A549 (cell line): ENCODE data around the gene PCDHA1. TPM values are rescaled to one million over a fixed set of nuclear protein-coding genes. Genes with fewer than 3 reads are reported as not detected.
A peak's percentile ranks its signal among the peaks of the same experiment; 100 is the strongest.

Experiments
- ATAC-seq, 2 experiments: fragments of 200-7000 bp in 1 of 2; fragments of >200 bp in 1 of 2; cut with Nextera tagmentation in 1 of 2; cut with Tn5 transposase in 1 of 2; 3 replicates each; pipeline versions ENCODE4 v1.8.0 to v1.9.1; 2018 to 2020; ENCODE audit warnings: mild to moderate bottlenecking in 1 of 2, moderate library complexity in 1 of 2
- CTCF ChIA-PET: fragments of 300-600 bp; sonication (Branson Sonifier 250); formaldehyde crosslinking; extraction: SDS; loops from one replicate; lab custom pipeline; 2021; ENCODE audit warnings: antibody characterized with exemption, inconsistent platforms; lab: Yijun Ruan, JAX
- POLR2A ChIA-PET: fragments of 350-600 bp; formaldehyde crosslinking; extraction: SDS; loops from one replicate; lab custom pipeline; 2021; ENCODE audit warnings: antibody characterized with exemption, inconsistent platforms; lab: Yijun Ruan, JAX
- DNase-seq, 2 experiments: peaks; one replicate each; pipeline versions ENCODE4 v3.0.0 to v3.0.0-alpha.2; 2011 to 2016; ENCODE audit warnings: low read depth in 1 of 2, low spot score in 1 of 2
- FAIRE-seq: peaks from 2 replicates; lab custom pipeline; 2011; peaks lifted over from hg19 to GRCh38; lab: Jason Lieb, UNC
- H3K27ac ChIP-seq, 2 experiments: fragments of >200 bp; sonication (Bioruptor Twin); formaldehyde crosslinking; 3 replicates each; pipeline ENCODE4 v1.5.1; 2016 to 2017
- H3K4me1 ChIP-seq: fragments of >200 bp; sonication (Bioruptor Twin); formaldehyde crosslinking; 3 replicates; pipeline ENCODE4 v1.6.1; 2016
- H3K4me2 ChIP-seq: fragments of >200 bp; sonication (Bioruptor Twin); formaldehyde crosslinking; 3 replicates; pipeline ENCODE4 v1.6.1; 2016
- H3K4me3 ChIP-seq: fragments of >200 bp; sonication (Bioruptor Twin); formaldehyde crosslinking; 3 replicates; pipeline ENCODE4 v1.5.1; 2016
- H3K9me3 ChIP-seq: fragments of >200 bp; sonication (Bioruptor Twin); formaldehyde crosslinking; 3 replicates; pipeline ENCODE4 v1.6.1; 2016
- BHLHE40 ChIP-seq: IDR thresholded peaks from 2 replicates; pipeline ENCODE4 v1.6.1; 2012; ENCODE audit warnings: low read depth, low read length, inconsistent platforms
- CEBPB ChIP-seq, 2 experiments: fragments of >200 bp in 1 of 2; sonication (Bioruptor Twin) in 1 of 2; formaldehyde crosslinking in 1 of 2; IDR thresholded peaks; 2 replicates each; pipeline ENCODE4 v1.6.1; 2012 to 2016
- CHD2 ChIP-seq: fragments of 150-350 bp; IDR thresholded peaks from 2 replicates; pipeline ENCODE4 v1.6.1; 2014; ENCODE audit warnings: low read length; ENCODE audit not compliant: partially characterized antibody
- CHD4 ChIP-seq: fragments of 200-600 bp; sonication (generic); IDR thresholded peaks from 2 replicates; pipeline ENCODE4 v1.6.1; 2016; ENCODE audit warnings: antibody characterized with exemption, mild to moderate bottlenecking, borderline replicate concordance
- EHMT2 ChIP-seq: fragments of 200-600 bp; sonication (generic); IDR thresholded peaks from 2 replicates; pipeline ENCODE4 v1.6.1; 2016; ENCODE audit warnings: antibody characterized with exemption, low read depth, mild to moderate bottlenecking, moderate library complexity
- FOSB ChIP-seq: fragments of 250-450 bp; sonication (Bioruptor Pico); IDR thresholded peaks from 2 replicates; pipeline ENCODE4 v1.5.0; 2020; ENCODE audit warnings: mild to moderate bottlenecking, moderate library complexity
- FOXS1 ChIP-seq: fragments of 250-450 bp; sonication (Bioruptor Pico); IDR thresholded peaks from 2 replicates; pipeline ENCODE4 v1.5.0; 2020; ENCODE audit warnings: mild to moderate bottlenecking, moderate library complexity
- HEYL ChIP-seq: fragments of 250-450 bp; sonication (Bioruptor Pico); IDR thresholded peaks from 2 replicates; pipeline ENCODE4 v1.8.0; 2021; ENCODE audit warnings: mild to moderate bottlenecking, moderate library complexity
- HOXA7 ChIP-seq: fragments of 250-450 bp; sonication (Bioruptor Pico); IDR thresholded peaks from 2 replicates; pipeline ENCODE4 v1.5.0; 2020; ENCODE audit warnings: mild to moderate bottlenecking, moderate library complexity
- HOXB5 ChIP-seq: fragments of 250-450 bp; sonication (Bioruptor Pico); IDR thresholded peaks from 2 replicates; pipeline ENCODE4 v1.5.0; 2020; ENCODE audit warnings: mild to moderate bottlenecking, moderate library complexity
- JUNB ChIP-seq: fragments of >200 bp; sonication (Bioruptor Twin); formaldehyde crosslinking; IDR thresholded peaks from 2 replicates; pipeline ENCODE4 v1.6.1; 2016
- KDM5A ChIP-seq: fragments of 200-600 bp; sonication (generic); IDR thresholded peaks from 2 replicates; pipeline ENCODE4 v1.6.1; 2016; ENCODE audit warnings: antibody characterized with exemption, mild to moderate bottlenecking
- MAFK ChIP-seq: fragments of 450-650 bp; IDR thresholded peaks from 2 replicates; pipeline ENCODE4 v1.6.1; 2014; ENCODE audit not compliant: partially characterized antibody
- MAZ ChIP-seq: fragments of 150-350 bp; IDR thresholded peaks from 2 replicates; pipeline ENCODE4 v1.6.1; 2014; ENCODE audit warnings: antibody characterized with exemption, low read depth, low read length, borderline replicate concordance
- NR3C1 ChIP-seq: fragments of >200 bp; sonication (Bioruptor Twin); formaldehyde crosslinking; IDR thresholded peaks from 3 replicates; pipeline ENCODE4 v1.6.1; 2017
- PHF8 ChIP-seq: fragments of 200-600 bp; sonication (generic); IDR thresholded peaks from 2 replicates; pipeline ENCODE4 v1.6.1; 2016; ENCODE audit warnings: low read depth, mild to moderate bottlenecking, antibody characterized with exemption, moderate library complexity, borderline replicate concordance
- POLR2A ChIP-seq: IDR thresholded peaks from 2 replicates; pipeline ENCODE4 v1.6.1; 2012; ENCODE audit warnings: mild to moderate bottlenecking, low read length
- RAD21 ChIP-seq, 2 experiments: fragments of >200 bp in 1 of 2; sonication (Bioruptor Twin) in 1 of 2; formaldehyde crosslinking in 1 of 2; IDR thresholded peaks in 1 of 2; conservative IDR thresholded peaks in 1 of 2; 2 replicates in 1 of 2; 3 replicates in 1 of 2; pipeline ENCODE4 v1.6.1; 2012 to 2018; ENCODE audit warnings: inconsistent platforms in 1 of 2
- RARB ChIP-seq: fragments of 250-450 bp; sonication (Bioruptor Pico); IDR thresholded peaks from 2 replicates; pipeline ENCODE4 v1.8.0; 2021; ENCODE audit warnings: mild to moderate bottlenecking, moderate library complexity
- RCOR1 ChIP-seq: fragments of 150-350 bp; IDR thresholded peaks from 2 replicates; pipeline ENCODE4 v1.6.1; 2014; ENCODE audit warnings: antibody characterized with exemption, low read length, low read depth
- RFX5 ChIP-seq: fragments of 450-650 bp; IDR thresholded peaks from 2 replicates; pipeline ENCODE4 v1.7.1; 2014; ENCODE audit warnings: antibody characterized with exemption, mild to moderate bottlenecking, moderate library complexity
- RNF2 ChIP-seq: fragments of 200-600 bp; sonication (generic); IDR thresholded peaks from 2 replicates; pipeline ENCODE4 v1.6.1; 2016; ENCODE audit warnings: low read depth, mild to moderate bottlenecking, antibody characterized with exemption, moderate library complexity, borderline replicate concordance
- TP53 ChIP-seq: fragments of 250-450 bp; sonication (Bioruptor Pico); IDR thresholded peaks from 2 replicates; pipeline ENCODE4 v1.5.0; 2021; ENCODE audit warnings: mild to moderate bottlenecking, moderate library complexity
- ZFP36 ChIP-seq: fragments of 450-650 bp; IDR thresholded peaks from 2 replicates; pipeline ENCODE4 v1.6.1; 2014; ENCODE audit warnings: borderline replicate concordance; ENCODE audit not compliant: partially characterized antibody
- WGBS: methylation state at CpG from one replicate; pipeline ENCODE4 v1.1.6; 2017; ENCODE audit errors: missing lambda C conversion rate; 5-methylcytosine and 5-hydroxymethylcytosine counted together
- polyA plus RNA-seq, 4 experiments: library from polyadenylated mRNA; depleted of rRNA in 3 of 4; stranded (reverse); fragments of >200 nt; fragmentation: RNase III in 1 of 4; extraction: RNeasy Plus Mini Kit Qiagen cat#74134 plus additional on column Dnase treatment in 1 of 4; gene quantifications; 2 replicates in 3 of 4; 3 replicates in 1 of 4; pipeline ENCODE4 v1.2.3, GENCODE V29; 2011 to 2017
- TF ChIP-seq, protein P1 (sequence below): fragments of 250-450 bp; sonication (Bioruptor Pico); IDR thresholded peaks from 2 replicates; pipeline ENCODE4 v1.5.0; 2020; ENCODE audit warnings: low read depth, mild to moderate bottlenecking, moderate library complexity
- TF ChIP-seq, protein P2 (sequence below): fragments of 450-650 bp; IDR thresholded peaks from 2 replicates; pipeline ENCODE4 v1.6.1; 2014; ENCODE audit warnings: antibody characterized with exemption
- TF ChIP-seq, protein P3 (sequence below): IDR thresholded peaks from 2 replicates; pipeline ENCODE4 v1.6.1; 2012; ENCODE audit warnings: low read depth, borderline replicate concordance
- TF ChIP-seq, protein P4 (sequence below): fragments of >200 bp; sonication (Bioruptor Twin); formaldehyde crosslinking; IDR thresholded peaks from 3 replicates; pipeline ENCODE4 v1.5.1; 2016
- TF ChIP-seq, protein P5 (sequence below): fragments of 150-350 bp; IDR thresholded peaks from 2 replicates; pipeline ENCODE4 v1.6.1; 2014; ENCODE audit warnings: low read depth, mild to moderate bottlenecking, low read length

PCDHA1 gene
- polyA plus RNA-seq, 2 of the 4 experiments (the other 2 are of a cell fraction): 0.13 to 0.52 TPM

DNA sequence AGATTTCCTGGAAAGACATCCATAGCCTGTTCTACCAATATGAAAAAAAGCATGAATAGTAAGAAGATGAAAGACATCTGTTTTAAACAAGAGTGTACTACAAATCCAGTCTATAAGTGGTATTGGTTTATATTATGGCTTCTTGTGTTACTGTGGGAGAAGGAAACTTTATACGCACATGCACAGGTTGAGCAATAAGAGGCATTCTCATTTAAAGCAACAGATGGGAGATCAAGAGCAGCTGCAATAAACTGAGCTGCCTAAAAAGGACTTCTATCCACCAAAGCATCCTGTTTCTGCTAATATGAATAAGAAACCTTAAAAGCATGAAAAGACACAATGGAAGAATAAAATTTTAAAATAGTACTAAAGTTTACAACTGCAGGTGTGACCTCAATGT, 256.6 kb downstream of the PCDHA1 start:
- Histone ChIP-seq H3K4me2 (no peak overlapping the region), H3K27ac (no peak overlapping the region), H3K4me1 (peaks cover 8% of the 10 kb centered on the region; the same call in 1 of the 3 replicates), H3K4me3 (no peak overlapping the region), H3K9me3 (no peaks in the 10 kb centered on the region)
- no peak for ATAC-seq
- no peak for FAIRE-seq
- POLR2A ChIA-PET: no interaction called here
- 28% methylated on average over 1 of the region's 1 CpG for WGBS
- CTCF ChIA-PET: interaction anchor here (1.1 to 5.5 kb wide), 7 partner anchors 10 to 241 kb away, joined by 3 to 77 read pairs (median 36); partner anchors contain the start of genes PCDHA11, PCDHA12, PCDHA3 and PCDHA5
- TF ChIP-seq MAZ (no peak), RARB (CRISPR knock-in tag) (no peak)
- no peak for DNase-seq

DNA sequence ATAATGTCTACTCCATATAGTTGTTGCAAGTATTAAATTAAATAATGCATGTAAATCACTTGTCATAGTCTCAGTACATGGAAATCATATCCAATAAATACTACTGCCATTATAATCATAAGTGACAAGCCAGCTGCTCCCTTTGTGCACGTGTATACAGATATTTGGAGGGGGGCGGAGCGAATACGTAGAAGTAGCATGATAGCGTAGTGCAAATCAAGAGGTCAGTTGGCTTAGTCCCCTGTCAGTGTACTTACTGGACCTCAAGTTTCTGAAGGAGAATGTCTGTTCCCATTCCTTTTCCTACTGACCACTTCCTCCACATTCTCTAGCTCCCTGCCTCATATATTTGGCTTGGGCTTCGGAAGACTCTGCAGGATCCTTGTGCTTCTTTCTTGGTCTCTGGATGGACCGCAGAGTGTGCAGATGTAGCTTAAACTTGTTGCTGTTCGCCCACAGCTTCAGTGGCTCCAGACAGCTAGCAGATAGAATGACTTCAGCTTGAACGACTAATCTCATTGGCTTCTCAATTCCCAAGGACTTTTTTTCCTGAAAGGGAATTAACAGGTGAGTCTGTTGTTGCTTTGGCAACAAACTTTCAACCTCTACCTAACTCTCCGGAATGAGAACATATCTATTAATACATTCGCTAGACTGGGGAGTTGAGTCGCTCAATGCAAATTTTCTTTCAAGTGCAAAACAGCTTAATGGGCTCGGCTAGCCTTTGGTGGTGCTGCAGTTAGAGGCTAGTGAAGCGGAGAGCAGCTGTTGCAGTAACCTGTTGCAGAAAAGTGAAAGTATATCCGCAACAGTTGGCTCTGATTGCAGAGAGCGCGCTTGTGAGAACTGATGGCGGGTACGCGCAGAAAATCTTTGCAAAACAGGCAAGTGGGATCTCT, 264.9 kb downstream of the PCDHA1 start, which contains the start of gene PCDHB1:
Gene PCDHB1 (plus strand): TSS at position 753 of the 899 bp plus-strand sequence. CDS start 97 bp downstream, at position 850.
- peak in 1 of 2 experiments; percentile 46; a peak in 3 of 6 replicates for ATAC-seq
- FAIRE-seq: no peak
- Histone ChIP-seq H3K4me2 (peak within 1 kb of the TSS; percentile 70), H3K4me3 (peak within 1 kb of the TSS; percentile 42), H3K9me3 (0 out of 3 replicates have a peak, but pooled peaks cover 7% of the 10 kb centered on the region), H3K27ac (no peak within 1 kb of the TSS), H3K4me1 (no peaks in the 10 kb centered on the region)
- 14% methylated on average over 20 of the region's 20 CpGs for WGBS
- DNase-seq: no peak
- POLR2A ChIA-PET: no interaction called here
- TF ChIP-seq RCOR1: no peak
- no peak for TF ChIP-seq FOSB
- TF ChIP-seq, protein P1, sequence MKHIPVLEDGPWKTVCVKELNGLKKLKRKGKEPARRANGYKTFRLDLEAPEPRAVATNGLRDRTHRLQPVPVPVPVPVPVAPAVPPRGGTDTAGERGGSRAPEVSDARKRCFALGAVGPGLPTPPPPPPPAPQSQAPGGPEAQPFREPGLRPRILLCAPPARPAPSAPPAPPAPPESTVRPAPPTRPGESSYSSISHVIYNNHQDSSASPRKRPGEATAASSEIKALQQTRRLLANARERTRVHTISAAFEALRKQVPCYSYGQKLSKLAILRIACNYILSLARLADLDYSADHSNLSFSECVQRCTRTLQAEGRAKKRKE (CRISPR knock-in tag): no peak
- TF ChIP-seq ZFP36: no peak
- TF ChIP-seq PHF8: no peak
- TF ChIP-seq, protein P2, sequence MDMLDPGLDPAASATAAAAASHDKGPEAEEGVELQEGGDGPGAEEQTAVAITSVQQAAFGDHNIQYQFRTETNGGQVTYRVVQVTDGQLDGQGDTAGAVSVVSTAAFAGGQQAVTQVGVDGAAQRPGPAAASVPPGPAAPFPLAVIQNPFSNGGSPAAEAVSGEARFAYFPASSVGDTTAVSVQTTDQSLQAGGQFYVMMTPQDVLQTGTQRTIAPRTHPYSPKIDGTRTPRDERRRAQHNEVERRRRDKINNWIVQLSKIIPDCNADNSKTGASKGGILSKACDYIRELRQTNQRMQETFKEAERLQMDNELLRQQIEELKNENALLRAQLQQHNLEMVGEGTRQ: no peak
- no peak for TF ChIP-seq RAD21 (conservative IDR thresholded peaks at IDR 0.05 in 1 of 2, IDR thresholded peaks at IDR 0.05 in 1 of 2)
- TF ChIP-seq MAFK: no peak
- TF ChIP-seq TP53 (CRISPR knock-in tag): no peak
- no peak for TF ChIP-seq CHD4
- TF ChIP-seq HOXA7 (CRISPR knock-in tag): no peak
- TF ChIP-seq JUNB: no peak
- TF ChIP-seq CEBPB (IDR thresholded peaks at IDR 0.05): no peak
- CTCF ChIA-PET: interaction anchor here (0.7 to 2.2 kb wide), 8 partner anchors 9 to 897 kb away, joined by 3 to 9 read pairs (median 4); partner anchors contain the start of genes PCDHA12 and PCDHA8

DNA sequence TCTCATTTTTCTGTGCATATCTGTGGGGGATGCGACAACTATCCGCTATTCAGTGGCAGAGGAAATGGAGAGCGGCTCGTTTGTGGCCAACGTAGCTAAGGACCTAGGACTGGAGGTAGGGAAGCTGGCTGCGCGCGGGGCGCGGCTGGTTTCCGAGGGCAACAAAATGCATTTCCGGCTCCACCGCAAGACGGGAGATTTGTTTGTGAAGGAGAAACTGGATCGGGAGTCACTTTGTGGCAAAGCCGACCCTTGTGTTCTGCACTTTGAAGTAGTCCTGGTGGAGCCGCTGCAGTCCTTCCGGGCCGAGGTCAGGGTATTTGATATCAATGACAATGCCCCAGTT, 265.6 kb downstream of the PCDHA1 start:
- ATAC-seq: peak in 1 of 2 experiments; percentile 32; a peak in 2 of 6 replicates
- H3K27ac ChIP-seq: no peak overlapping the region
- H3K4me1 ChIP-seq: no peaks in the 10 kb centered on the region
- CTCF ChIA-PET: interaction anchor here (0.7 to 2.2 kb wide), 7 partner anchors 10 to 245 kb away, joined by 3 to 9 read pairs (median 4); partner anchors contain the start of genes PCDHA12 and PCDHA8
- 14% methylated on average over 19 of the region's 19 CpGs for WGBS
- 0 out of 3 replicates have a peak, but pooled peaks cover 7% of the 10 kb centered on the region for H3K9me3 ChIP-seq
- POLR2A ChIA-PET: no interaction called here
- H3K4me3 ChIP-seq: peak overlapping the region; percentile 42
- no peak for FAIRE-seq
- H3K4me2 ChIP-seq: peak overlapping the region; percentile 70
- DNase-seq: no peak
- TF ChIP-seq, protein P3, sequence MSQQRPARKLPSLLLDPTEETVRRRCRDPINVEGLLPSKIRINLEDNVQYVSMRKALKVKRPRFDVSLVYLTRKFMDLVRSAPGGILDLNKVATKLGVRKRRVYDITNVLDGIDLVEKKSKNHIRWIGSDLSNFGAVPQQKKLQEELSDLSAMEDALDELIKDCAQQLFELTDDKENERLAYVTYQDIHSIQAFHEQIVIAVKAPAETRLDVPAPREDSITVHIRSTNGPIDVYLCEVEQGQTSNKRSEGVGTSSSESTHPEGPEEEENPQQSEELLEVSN: no peak
- TF ChIP-seq FOXS1: no peak
- TF ChIP-seq CHD2: no peak
- no peak for TF ChIP-seq EHMT2
- TF ChIP-seq KDM5A: no peak
- no peak for TF ChIP-seq BHLHE40
- TF ChIP-seq HEYL (CRISPR knock-in tag): no peak
- TF ChIP-seq RNF2: no peak
- TF ChIP-seq, protein P4, sequence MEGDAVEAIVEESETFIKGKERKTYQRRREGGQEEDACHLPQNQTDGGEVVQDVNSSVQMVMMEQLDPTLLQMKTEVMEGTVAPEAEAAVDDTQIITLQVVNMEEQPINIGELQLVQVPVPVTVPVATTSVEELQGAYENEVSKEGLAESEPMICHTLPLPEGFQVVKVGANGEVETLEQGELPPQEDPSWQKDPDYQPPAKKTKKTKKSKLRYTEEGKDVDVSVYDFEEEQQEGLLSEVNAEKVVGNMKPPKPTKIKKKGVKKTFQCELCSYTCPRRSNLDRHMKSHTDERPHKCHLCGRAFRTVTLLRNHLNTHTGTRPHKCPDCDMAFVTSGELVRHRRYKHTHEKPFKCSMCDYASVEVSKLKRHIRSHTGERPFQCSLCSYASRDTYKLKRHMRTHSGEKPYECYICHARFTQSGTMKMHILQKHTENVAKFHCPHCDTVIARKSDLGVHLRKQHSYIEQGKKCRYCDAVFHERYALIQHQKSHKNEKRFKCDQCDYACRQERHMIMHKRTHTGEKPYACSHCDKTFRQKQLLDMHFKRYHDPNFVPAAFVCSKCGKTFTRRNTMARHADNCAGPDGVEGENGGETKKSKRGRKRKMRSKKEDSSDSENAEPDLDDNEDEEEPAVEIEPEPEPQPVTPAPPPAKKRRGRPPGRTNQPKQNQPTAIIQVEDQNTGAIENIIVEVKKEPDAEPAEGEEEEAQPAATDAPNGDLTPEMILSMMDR: no peak
- no peak for TF ChIP-seq POLR2A
- no peak for TF ChIP-seq RFX5
- TF ChIP-seq NR3C1: no peak
- TF ChIP-seq, protein P5, sequence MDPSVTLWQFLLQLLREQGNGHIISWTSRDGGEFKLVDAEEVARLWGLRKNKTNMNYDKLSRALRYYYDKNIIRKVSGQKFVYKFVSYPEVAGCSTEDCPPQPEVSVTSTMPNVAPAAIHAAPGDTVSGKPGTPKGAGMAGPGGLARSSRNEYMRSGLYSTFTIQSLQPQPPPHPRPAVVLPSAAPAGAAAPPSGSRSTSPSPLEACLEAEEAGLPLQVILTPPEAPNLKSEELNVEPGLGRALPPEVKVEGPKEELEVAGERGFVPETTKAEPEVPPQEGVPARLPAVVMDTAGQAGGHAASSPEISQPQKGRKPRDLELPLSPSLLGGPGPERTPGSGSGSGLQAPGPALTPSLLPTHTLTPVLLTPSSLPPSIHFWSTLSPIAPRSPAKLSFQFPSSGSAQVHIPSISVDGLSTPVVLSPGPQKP: no peak
- no peak for TF ChIP-seq HOXB5 (CRISPR knock-in tag)
